SH-SY5Y (cell line): Measurements from ENCODE around the gene NPAS2.

Experiments used
- GATA2 ChIP-seq: IDR thresholded peaks from 2 replicates; pipeline ENCODE4 v1.6.1; 2011; ENCODE audit warnings: mild to moderate bottlenecking, low read depth, low read length
- GATA3 ChIP-seq: IDR thresholded peaks from 2 replicates; pipeline ENCODE4 v1.6.1; 2011; ENCODE audit warnings: low read depth, mild to moderate bottlenecking, low read length, moderate library complexity

DNA sequence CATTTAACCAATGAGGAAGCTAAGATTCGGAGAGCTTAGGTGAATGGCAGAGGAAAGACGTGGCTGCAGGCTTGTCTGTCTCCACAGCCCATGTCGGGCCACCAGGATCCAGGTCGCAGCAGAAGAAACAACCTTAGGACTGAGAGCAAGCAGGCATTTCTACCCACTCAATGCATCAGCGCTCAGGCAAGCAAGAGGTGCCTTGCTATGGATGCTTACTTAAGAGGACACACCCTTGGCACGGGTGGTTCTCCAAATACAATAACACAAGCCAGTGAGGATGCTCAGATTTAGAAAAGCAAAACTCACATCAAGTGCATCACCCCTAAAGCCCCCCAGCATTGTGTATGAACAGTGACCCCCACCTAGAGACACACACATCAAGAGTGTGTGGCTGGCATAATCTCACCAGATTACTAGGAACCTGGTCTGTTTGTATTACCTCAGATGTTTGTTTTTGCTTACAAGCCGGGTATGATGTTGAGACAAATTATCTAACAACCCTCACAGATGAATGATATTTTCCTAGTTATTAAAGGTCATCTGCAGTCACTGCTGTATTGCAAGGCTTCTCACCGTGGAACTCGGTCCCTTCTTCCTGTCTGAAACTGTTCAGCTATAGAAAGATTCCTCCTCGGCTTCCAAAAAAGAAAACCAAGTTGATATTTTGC lies 34.2 kb upstream of the NPAS2 start:
- TF ChIP-seq GATA2, result no peak
- TF ChIP-seq GATA3, result no peak
